PFSK-1 (cell line): ENCODE results near the gene PCDHGA8.

Source experiments
- FOXP2 ChIP-seq: optimal IDR thresholded peaks from 2 replicates; pipeline ENCODE3; 2011; ENCODE audit warnings: borderline replicate concordance, control low read depth, inconsistent platforms; ENCODE audit not compliant: insufficient read depth; ENCODE audit errors: extremely low read length, extremely low read depth
- POLR2AphosphoS5 ChIP-seq: IDR thresholded peaks from 2 replicates; pipeline ENCODE4 v1.6.1; 2012; ENCODE audit warnings: low read depth, mild to moderate bottlenecking, control low read depth, low read length, moderate library complexity
- SIN3A ChIP-seq: IDR thresholded peaks from 2 replicates; pipeline ENCODE4 v1.6.1; 2012; ENCODE audit warnings: mild to moderate bottlenecking, low read length, moderate library complexity, borderline replicate concordance; ENCODE audit not compliant: insufficient read depth
- TAF1 ChIP-seq: IDR thresholded peaks from 2 replicates; pipeline ENCODE4 v1.6.1; 2012; ENCODE audit warnings: low read length, control low read depth, borderline replicate concordance; ENCODE audit not compliant: insufficient read depth
- TF ChIP-seq, protein P1 (sequence below), 2 experiments: IDR thresholded peaks; 2 replicates each; pipeline versions ENCODE4 v1.6.1 to v1.8.0; 2011 to 2012; ENCODE audit warnings: low read depth in 2 of 2, low read length in 2 of 2, control low read depth in 1 of 2, inconsistent platforms in 1 of 2, mild to moderate bottlenecking in 1 of 2, moderate library complexity in 1 of 2; ENCODE audit not compliant: insufficient read depth in 1 of 2

Gene PCDHGA8

GRCh38 chr5:141366016-141366896 lies 26.2 kb upstream of the PCDHGA8 start:
- TF ChIP-seq TAF1 (no peak), POLR2AphosphoS5 (no peak), SIN3A (no peak), FOXP2 (no peak)
- TF ChIP-seq, protein P1, sequence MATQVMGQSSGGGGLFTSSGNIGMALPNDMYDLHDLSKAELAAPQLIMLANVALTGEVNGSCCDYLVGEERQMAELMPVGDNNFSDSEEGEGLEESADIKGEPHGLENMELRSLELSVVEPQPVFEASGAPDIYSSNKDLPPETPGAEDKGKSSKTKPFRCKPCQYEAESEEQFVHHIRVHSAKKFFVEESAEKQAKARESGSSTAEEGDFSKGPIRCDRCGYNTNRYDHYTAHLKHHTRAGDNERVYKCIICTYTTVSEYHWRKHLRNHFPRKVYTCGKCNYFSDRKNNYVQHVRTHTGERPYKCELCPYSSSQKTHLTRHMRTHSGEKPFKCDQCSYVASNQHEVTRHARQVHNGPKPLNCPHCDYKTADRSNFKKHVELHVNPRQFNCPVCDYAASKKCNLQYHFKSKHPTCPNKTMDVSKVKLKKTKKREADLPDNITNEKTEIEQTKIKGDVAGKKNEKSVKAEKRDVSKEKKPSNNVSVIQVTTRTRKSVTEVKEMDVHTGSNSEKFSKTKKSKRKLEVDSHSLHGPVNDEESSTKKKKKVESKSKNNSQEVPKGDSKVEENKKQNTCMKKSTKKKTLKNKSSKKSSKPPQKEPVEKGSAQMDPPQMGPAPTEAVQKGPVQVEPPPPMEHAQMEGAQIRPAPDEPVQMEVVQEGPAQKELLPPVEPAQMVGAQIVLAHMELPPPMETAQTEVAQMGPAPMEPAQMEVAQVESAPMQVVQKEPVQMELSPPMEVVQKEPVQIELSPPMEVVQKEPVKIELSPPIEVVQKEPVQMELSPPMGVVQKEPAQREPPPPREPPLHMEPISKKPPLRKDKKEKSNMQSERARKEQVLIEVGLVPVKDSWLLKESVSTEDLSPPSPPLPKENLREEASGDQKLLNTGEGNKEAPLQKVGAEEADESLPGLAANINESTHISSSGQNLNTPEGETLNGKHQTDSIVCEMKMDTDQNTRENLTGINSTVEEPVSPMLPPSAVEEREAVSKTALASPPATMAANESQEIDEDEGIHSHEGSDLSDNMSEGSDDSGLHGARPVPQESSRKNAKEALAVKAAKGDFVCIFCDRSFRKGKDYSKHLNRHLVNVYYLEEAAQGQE (IDR thresholded peaks at IDR 0.05; ENCODE audit: insufficient read depth in 1 of 2, low read depth in 2 of 2, low read length in 2 of 2), result no peak

DNA sequence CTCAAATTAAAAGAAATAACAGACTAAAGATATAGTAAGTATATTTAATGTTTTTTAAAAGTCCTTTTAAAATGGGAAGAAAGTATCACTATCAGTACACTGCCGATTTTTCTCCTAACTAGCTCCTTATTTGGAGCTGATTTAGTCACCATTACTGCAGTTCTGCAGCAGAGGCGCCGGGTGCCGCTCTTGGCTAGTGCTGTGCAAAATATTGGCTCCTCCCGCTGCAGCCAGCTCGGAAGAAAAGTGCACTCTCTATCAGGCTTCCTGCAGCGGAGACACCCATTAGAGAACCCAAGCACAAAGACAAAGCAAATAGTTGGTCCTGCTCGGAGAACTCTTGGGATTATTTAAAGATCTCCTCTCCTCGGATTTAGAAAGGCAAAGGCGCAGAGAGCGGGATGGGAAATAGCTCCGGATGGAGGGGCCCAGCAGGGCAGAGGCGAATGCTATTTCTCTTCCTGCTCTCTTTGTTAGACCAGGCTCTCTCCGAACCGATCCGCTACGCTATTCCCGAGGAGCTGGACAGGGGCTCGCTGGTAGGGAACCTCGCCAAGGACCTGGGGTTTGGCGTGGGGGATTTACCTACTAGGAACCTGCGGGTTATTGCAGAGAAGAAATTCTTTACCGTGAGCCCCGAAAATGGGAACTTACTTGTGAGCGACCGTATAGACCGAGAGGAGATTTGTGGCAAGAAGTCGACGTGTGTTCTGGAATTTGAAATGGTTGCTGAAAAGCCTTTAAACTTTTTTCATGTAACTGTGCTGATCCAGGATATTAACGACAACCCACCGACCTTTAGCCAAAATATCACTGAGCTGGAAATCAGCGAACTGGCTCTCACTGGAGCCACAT lies 22.2 kb upstream of the PCDHGA8 start, which contains the start of gene PCDHGB3:
Gene PCDHGB3, plus strand, starts transcription at position 249 of the 855 bp plus-strand sequence. Its CDS starts 153 bp downstream, at position 402.
- TF ChIP-seq FOXP2, result no peak

- TF ChIP-seq SIN3A (no peak), POLR2AphosphoS5 (no peak), TAF1 (no peak), FOXP2 (no peak)
- TF ChIP-seq, protein P1 (IDR thresholded peaks at IDR 0.05; ENCODE audit: insufficient read depth in 1 of 2, low read depth in 2 of 2, low read length in 2 of 2), result no peak
Measured at GRCh38 chr5:141371572-141372475, 20.6 kb upstream of the PCDHGA8 start.

DNA sequence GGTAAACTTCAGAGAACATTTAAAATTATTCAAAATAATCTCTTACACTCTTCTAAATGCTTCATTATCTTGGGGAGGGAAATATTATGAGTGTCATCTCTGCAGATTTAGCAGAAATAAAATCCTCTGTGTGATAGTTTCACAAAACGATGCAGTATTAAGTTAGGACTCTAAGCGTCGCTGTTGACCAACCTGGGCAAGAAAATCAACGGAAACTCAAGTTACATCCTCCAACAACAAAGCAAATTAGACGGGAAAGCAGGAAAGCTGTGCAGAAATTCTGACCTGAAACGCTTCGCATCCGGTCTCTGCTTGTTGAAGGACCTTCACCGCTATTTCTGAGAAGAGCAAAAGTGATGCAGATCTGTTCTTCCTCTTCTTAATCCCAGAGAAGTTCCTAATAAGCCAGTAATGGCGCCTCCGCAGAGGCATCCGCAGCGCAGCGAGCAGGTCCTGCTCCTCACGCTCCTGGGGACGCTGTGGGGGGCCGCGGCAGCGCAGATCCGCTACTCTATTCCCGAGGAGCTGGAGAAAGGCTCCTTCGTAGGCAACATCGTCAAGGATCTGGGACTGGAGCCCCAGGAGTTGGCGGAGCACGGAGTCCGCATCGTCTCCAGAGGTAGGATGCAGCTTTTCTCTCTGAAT lies 18.6 kb upstream of the PCDHGA8 start, which contains the start of gene PCDHGA6:
Gene PCDHGA6, plus strand, starts transcription at position 219 of the 645 bp plus-strand sequence. Its CDS starts 193 bp downstream, at position 412.
- no peak for TF ChIP-seq FOXP2
- TF ChIP-seq, protein P1 (IDR thresholded peaks at IDR 0.05; ENCODE audit: insufficient read depth in 1 of 2, low read depth in 2 of 2, low read length in 2 of 2), result no peak
- no peak for TF ChIP-seq SIN3A
- no peak for TF ChIP-seq POLR2AphosphoS5
- no peak for TF ChIP-seq TAF1

- no peak for TF ChIP-seq SIN3A
- TF ChIP-seq TAF1, result no peak
Measured at GRCh38 chr5:141374627-141375026, 17.8 kb upstream of the PCDHGA8 start.
